NCI-H748 treated with DMSO at 0.1 percent for 48 hours (cell line): ENCODE data around the gene PSPN.
"Not testable (repeated sequence)": the region's sequence is repeated elsewhere in the genome, so short reads cannot be mapped to it uniquely, and the experiment has no call there.

Experiments
- DNase-seq: peaks from one replicate; lab custom pipeline; 2025; lab: John Stamatoyannopoulos, UW

Gene PSPN

GRCh38 chr19:6402837-6403608 is 27.3 kb upstream of the PSPN start:
- DNase-seq: no peak

- no peak for DNase-seq
Measured at GRCh38 chr19:6402058-6402457, 26.3 kb upstream of the PSPN start.

- not testable (repeated sequence) for DNase-seq
Measured at GRCh38 chr19:6400062-6400944, 24.6 kb upstream of the PSPN start.

GRCh38 chr19:6396305-6396704 is 20.6 kb upstream of the PSPN start:
- DNase-seq: no peak

GRCh38 chr19:6394831-6395230 is 19.1 kb upstream of the PSPN start:
- no peak for DNase-seq

- no peak for DNase-seq
Measured at GRCh38 chr19:6393983-6394412, 18.3 kb upstream of the PSPN start.

- peak; percentile 71 for DNase-seq
Measured at GRCh38 chr19:6393074-6393982, 17.6 kb upstream of the PSPN start, which contains the start of gene GTF2F1. Gene GTF2F1 (minus strand): TSS chr19:6393164. CDS start chr19:6392995, 169 bp downstream.

- DNase-seq: no peak
Measured at GRCh38 chr19:6392221-6393073, 16.7 kb upstream of the PSPN start.

- no peak for DNase-seq
Measured at GRCh38 chr19:6387372-6387771, 11.6 kb upstream of the PSPN start.

GRCh38 chr19:6384381-6384780 is 8.6 kb upstream of the PSPN start:
- no peak for DNase-seq

GRCh38 chr19:6383188-6383587 is 7.5 kb upstream of the PSPN start:
- DNase-seq: no peak

GRCh38 chr19:6381030-6381750 is 5.5 kb upstream of the PSPN start:
- no peak for DNase-seq

- no peak for DNase-seq
Measured at GRCh38 chr19:6379744-6380143, 4.0 kb upstream of the PSPN start.

GRCh38 chr19:6378486-6378885 is 2.8 kb upstream of the PSPN start:
- no peak for DNase-seq

GRCh38 chr19:6378041-6378440 is 2.3 kb upstream of the PSPN start:
- DNase-seq: no peak

GRCh38 chr19:6376512-6377190 is 918 bp upstream of the PSPN start:
- DNase-seq: no peak

- no peak for DNase-seq
Measured at GRCh38 chr19:6374711-6375410, 872 bp downstream of the PSPN start.

GRCh38 chr19:6374161-6374709 is 1.5 kb downstream of the PSPN start:
- DNase-seq: no peak

- DNase-seq: no peak
Measured at GRCh38 chr19:6373813-6374108, 2.0 kb downstream of the PSPN start.
